HG02970 (cell line): Measurements from ENCODE around the gene DAP3.
"Not testable (repeated sequence)": the region's sequence is repeated elsewhere in the genome, so short reads cannot be mapped to it uniquely, and the experiment has no call there.

Experiments used
- ATAC-seq: cut with Tn5 transposase; IDR thresholded peaks from one replicate; pipeline ENCODE4 v1.9.1; 2021; ENCODE audit warnings: mild to moderate bottlenecking, moderate library complexity, moderate number of reproducible peaks; ENCODE audit not compliant: unreplicated experiment, low FRiP score

DAP3 gene

GRCh38 chr1:155689081-155689607, at the start of gene DAP3:
TSS of gene DAP3 (plus strand) at chr1:155689091. CDS start at chr1:155709780, 20,689 bp downstream.
- ATAC-seq: not testable (repeated sequence)

DNA sequence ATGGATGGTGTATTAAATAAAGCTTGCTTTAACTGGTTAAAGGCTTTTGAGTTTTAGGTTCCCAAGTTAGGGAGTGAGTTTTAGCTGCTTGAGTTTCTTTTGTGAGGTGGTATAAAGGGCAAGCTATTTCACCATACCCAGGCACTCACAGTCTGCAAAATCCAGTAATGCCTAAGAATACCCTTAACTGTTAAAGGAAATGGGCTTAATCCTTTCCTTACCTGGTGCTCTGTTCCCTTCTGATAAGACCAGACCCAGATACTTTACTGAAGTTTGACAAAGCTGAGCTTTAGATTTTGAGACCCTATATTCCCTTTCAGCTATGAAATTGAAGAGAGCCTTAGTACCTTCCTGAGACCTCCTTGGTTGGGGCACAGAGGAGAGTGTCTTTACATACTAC, 48.5 kb upstream of the DAP3 start:
- ATAC-seq: no peak

- ATAC-seq: not testable (repeated sequence)
Observed at GRCh38 chr1:155642559-155643180, 46.2 kb upstream of the DAP3 start.

GRCh38 chr1:155643230-155643629, 45.7 kb upstream of the DAP3 start:
- no peak for ATAC-seq

- ATAC-seq: no peak
Observed at GRCh38 chr1:155645034-155645598, 43.8 kb upstream of the DAP3 start.

DNA sequence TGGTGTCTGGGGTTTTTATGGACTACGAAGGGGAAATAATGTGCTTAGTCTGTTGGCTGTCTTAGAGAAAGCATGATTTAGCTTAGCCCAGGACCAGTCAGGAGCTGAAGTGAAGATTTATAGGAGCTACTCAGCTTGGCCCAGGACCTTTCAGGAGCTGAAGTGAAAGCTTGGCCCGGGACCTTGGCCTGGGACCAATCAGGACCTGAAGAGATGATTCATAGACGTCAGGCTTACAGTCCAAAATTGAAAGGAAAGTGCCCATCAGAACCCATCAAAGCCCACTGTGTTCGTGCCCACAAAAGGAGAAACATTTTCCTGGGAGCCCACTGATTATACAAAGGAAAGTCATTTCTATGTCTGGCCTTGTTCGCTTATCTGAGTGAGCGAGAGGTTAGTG, 43.2 kb upstream of the DAP3 start:
- ATAC-seq: no peak

DNA sequence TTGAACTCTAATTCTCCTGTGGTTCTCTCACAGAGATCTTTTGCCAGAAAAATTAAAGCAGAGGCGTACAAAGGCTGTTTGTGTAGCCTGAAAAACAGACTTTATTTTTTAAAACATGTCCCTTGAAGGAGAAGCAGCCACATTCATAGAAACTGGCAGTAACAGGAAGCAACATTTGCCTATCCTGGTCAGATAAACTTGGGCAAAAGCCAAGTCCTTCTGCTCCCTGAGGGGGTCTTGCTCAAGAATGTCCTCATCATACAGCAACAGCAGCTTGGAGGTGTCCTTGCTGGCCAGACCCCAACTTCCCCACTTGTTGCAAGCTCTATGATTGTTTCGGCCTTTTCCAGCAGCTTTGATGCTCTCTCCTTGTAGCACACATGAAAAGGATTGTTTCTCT, 42.6 kb upstream of the DAP3 start:
- no peak for ATAC-seq

DNA sequence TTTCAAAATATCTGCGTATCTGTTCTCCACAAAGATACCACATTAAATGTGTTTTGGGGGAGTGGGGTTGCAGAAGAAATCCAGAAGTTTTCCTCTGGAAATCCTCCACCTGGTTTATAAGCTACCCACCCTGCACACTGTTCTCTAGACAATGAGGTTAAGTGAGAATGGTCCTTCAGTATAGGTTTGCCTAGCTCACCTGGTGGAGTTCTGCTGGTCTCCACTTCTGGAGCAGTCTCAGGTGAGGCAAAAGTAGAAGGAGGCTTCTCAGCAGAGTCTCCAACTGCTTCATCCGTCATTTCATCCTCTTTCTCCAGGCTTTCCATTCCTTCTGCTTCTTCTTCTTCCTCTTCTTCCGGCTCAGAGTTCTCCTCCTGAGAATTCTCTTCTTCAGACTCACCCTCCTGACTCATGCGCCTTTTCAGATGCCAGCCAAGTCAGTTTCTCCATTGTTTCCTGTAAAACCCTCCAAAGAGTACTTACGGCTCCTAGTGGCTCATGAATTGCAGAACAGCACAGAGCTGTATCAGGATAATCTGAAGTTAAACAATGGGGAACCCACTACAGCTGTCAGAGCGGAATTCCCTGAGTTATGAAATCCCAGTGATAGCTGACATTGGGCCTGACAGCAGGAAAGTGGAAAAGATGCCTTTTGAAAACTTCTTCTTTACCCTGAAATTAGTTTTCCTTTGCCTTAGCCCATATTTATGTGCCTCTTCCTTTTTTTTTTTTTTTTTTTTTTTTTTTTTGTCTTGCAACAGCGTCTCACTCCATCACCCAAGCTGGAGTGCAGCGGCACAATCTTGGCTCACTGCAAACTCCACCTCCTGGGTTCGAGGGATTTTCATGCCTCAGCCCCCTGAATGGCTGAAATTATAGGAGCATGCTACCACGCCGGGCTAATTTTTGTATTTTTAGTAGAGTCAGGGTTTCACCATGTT, 40.4 kb upstream of the DAP3 start:
- ATAC-seq: no peak

GRCh38 chr1:155649676-155650075, 39.2 kb upstream of the DAP3 start:
- no peak for ATAC-seq

DNA sequence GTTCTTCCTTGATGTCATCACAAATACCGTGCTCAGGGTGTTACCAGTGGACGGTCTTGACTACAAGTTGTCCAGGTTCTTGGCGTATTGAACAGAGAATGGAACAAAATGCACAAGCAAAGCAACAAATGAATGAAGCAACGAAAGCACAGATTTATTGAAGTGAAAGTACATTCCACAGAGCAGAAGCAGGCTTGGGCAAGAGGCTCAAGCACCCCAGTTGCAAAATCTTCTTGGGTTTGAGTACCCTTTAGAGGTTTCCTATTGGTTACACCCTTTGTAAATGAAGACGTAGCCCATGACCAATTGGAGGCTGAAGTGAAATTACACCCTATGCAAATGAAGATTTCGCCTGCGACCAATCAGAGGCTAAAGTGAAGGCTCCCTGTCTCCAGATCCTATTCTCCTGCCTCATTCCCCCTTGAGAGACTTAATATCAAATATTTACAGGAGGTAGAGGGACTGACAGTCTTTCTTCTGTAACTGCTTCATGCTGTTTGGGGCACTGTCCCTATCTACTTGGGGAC, 38.6 kb upstream of the DAP3 start:
- ATAC-seq: no peak

GRCh38 chr1:155651861-155652661, 36.8 kb upstream of the DAP3 start:
- ATAC-seq: no peak

GRCh38 chr1:155652951-155653350, 35.9 kb upstream of the DAP3 start:
- ATAC-seq: no peak

DNA sequence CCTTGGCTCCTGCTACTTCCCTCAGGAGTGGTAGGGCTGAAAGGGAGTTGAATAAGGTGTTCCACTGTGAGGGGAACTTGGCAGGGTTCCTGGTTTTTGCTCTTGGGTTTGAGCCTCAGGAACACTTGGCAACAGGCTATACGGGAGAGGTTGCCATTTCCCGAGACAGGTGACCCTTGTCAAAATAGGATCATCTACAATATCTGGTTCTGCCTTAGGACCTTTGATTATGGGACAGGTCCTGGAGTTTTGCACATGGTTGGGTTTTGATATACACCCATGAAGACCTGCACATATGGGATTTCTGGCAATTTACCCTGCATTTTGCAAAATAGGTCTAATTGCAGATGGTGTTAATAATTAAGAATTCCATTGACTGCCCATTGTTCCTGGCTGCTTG, 31.4 kb upstream of the DAP3 start:
- no peak for ATAC-seq

DNA sequence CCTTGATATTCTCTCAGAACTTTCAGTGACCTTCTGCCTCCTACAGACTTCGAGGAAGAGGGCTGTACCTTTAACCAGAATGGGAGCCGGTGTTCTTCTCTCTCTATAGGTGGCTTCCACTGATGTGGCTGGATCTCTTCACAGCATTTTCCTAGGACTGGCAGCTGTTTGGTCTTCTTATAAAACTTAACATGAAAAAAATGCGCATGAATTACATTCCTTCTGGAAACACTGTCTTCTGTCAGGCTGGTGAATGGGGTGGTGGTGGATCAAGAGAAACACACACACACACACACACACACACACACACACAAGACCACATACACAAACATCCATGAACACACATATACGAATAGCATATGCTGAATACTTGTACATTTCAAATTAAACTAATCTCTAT, 27.7 kb upstream of the DAP3 start:
- ATAC-seq: not testable (repeated sequence)

- no peak for ATAC-seq
Observed at GRCh38 chr1:155669233-155670162, 19.4 kb upstream of the DAP3 start.

- no peak for ATAC-seq
Observed at GRCh38 chr1:155671750-155672149, 17.1 kb upstream of the DAP3 start.

DNA sequence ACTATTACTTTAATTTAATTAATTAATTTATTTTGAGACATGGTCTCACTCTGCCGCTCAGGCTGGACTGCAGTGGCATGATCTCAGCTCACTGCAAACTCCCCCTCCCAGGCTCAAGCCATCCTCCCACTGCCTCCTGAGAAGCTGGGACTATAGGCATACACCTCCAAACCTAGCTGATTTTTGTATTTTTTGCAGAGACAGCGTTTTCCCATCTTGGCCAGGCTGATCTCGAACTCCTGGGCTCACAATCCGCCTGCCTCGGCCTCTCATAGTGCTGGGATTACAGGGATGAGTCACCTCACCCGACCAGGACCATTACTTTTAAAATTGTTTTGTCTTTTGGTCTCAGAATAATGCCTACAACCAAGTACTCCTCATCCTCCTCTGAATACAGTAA, 15.9 kb upstream of the DAP3 start:
- no peak for ATAC-seq

DNA sequence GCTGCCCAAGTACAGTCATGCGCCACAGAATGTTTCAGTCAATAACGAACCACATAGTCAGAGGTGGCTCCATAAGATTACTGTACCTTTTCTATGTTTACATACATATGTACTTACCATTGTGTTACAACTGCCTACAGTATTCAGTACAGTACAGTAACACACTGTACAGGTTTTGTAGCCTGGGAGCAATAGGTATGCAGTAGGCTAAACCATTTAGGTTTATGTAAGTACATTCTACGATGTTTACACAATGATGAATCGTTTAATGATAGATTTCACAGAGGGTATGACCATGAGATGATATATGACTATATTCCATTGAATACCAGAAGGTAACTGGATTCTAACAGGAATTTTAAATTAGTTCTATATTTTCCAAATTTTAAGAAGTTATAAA, 10.9 kb upstream of the DAP3 start:
- no peak for ATAC-seq

GRCh38 chr1:155678992-155679391, 9.9 kb upstream of the DAP3 start:
- ATAC-seq: not testable (repeated sequence)
